SH-SY5Y (cell line): ENCODE results near the gene SPP2.

ENCODE experiments used
- GATA2 ChIP-seq: IDR thresholded peaks from 2 replicates; pipeline ENCODE4 v1.6.1; 2011; ENCODE audit warnings: mild to moderate bottlenecking, low read depth, low read length
- GATA3 ChIP-seq: IDR thresholded peaks from 2 replicates; pipeline ENCODE4 v1.6.1; 2011; ENCODE audit warnings: low read depth, mild to moderate bottlenecking, low read length, moderate library complexity

GRCh38 chr2:234019896-234020295 lies 30.6 kb upstream of the SPP2 start:
- no peak for TF ChIP-seq GATA2
- no peak for TF ChIP-seq GATA3
